NOMO-1 (cell line): Measurements from ENCODE around the gene VSX1.

Experiments used
- DNase-seq, 2 experiments: peaks; one replicate each; lab custom pipeline; 2025; ENCODE audit not compliant: unreplicated experiment in 2 of 2; lab: John Stamatoyannopoulos, UW

Gene VSX1

GRCh38 chr20:25081730-25082497, at the start of gene VSX1:
Gene VSX1, minus strand, starts transcription at chr20:25082141. Its CDS starts 45 bp downstream, at chr20:25082096.
- DNase-seq = no peak

- no peak for DNase-seq
Measured at GRCh38 chr20:25129908-25130307, 48.0 kb upstream of the VSX1 start.

- DNase-seq = no peak
Measured at GRCh38 chr20:25129428-25129827, 47.5 kb upstream of the VSX1 start.

- DNase-seq = no peak
Measured at GRCh38 chr20:25128649-25129048, 46.7 kb upstream of the VSX1 start.

- no peak for DNase-seq
Measured at GRCh38 chr20:25127761-25128537, 46.0 kb upstream of the VSX1 start.

GRCh38 chr20:25126204-25127029, 44.5 kb upstream of the VSX1 start:
- DNase-seq = no peak

GRCh38 chr20:25125636-25126035, 43.7 kb upstream of the VSX1 start:
- DNase-seq = no peak

- DNase-seq = no peak
Measured at GRCh38 chr20:25120920-25121319, 39.0 kb upstream of the VSX1 start.

GRCh38 chr20:25120457-25120856, 38.5 kb upstream of the VSX1 start:
- DNase-seq = no peak

GRCh38 chr20:25118529-25118928, 36.6 kb upstream of the VSX1 start:
- no peak for DNase-seq

GRCh38 chr20:25117990-25118389, 36.0 kb upstream of the VSX1 start:
- DNase-seq = no peak

- no peak for DNase-seq
Measured at GRCh38 chr20:25116739-25117458, 35.0 kb upstream of the VSX1 start.

- DNase-seq = no peak
Measured at GRCh38 chr20:25103526-25103925, 21.6 kb upstream of the VSX1 start.

- DNase-seq = no peak
Measured at GRCh38 chr20:25100914-25101313, 19.0 kb upstream of the VSX1 start.

- DNase-seq = no peak
Measured at GRCh38 chr20:25099601-25100140, 17.7 kb upstream of the VSX1 start.

GRCh38 chr20:25097498-25097897, 15.6 kb upstream of the VSX1 start:
- no peak for DNase-seq

- DNase-seq = no peak
Measured at GRCh38 chr20:25090492-25091429, 8.8 kb upstream of the VSX1 start.

GRCh38 chr20:25089662-25090061, 7.7 kb upstream of the VSX1 start:
- DNase-seq = no peak

- no peak for DNase-seq
Measured at GRCh38 chr20:25089096-25089495, 7.2 kb upstream of the VSX1 start.
